ENCODE results near the gene YIPF3. TPM values are rescaled to one million over a fixed set of nuclear protein-coding genes. Genes with fewer than 3 reads are reported as not detected.

YIPF3 gene
- total and polyA plus RNA-seq, 9 of the 15 experiments (the other 6 are each of a cell fraction or from before 2014, with no cell fraction given): 27.5 to 75.3 (median 57.6) TPM

- TF ChIP-seq MAFG (tag; conservative IDR thresholded peaks at IDR 0.05) (no peak), MYC (IDR thresholded peaks at IDR 0.05; ENCODE audit: low read depth, low read length) (peak; percentile 99), MYC (CRISPR knock-in tag; IDR thresholded peaks at IDR 0.05; ENCODE audit: borderline replicate concordance, low read depth) (peak; percentile 94), MAFF (IDR thresholded peaks at IDR 0.05; ENCODE audit: low read length) (peak; percentile 65), ATF3 (IDR thresholded peaks at IDR 0.05) (no peak), ATF3 (CRISPR knock-in tag; conservative IDR thresholded peaks at IDR 0.05) (no peak), CREM (IDR thresholded peaks at IDR 0.05; ENCODE audit: low read depth) (peak; percentile 60; the same call in 1 of the 2 replicates), E2F6 (IDR thresholded peaks at IDR 0.05; ENCODE audit: borderline replicate concordance in 1 of 2, extremely low read depth in 1 of 2, insufficient read depth in 1 of 2, insufficient read length in 1 of 2, low read depth in 1 of 2, low read length in 1 of 2, poor library complexity in 1 of 2, severe bottlenecking in 1 of 2) (peak; percentile 12 to 34), TFE3 (CRISPR knock-in tag; IDR thresholded peaks at IDR 0.05) (no peak), KLF1 (tag; IDR thresholded peaks at IDR 0.05) (no peak), RBBP5 (IDR thresholded peaks at IDR 0.05; ENCODE audit: borderline replicate concordance, insufficient read depth, low read length, poor library complexity, severe bottlenecking) (peak; percentile 59), ETS2 (tag; IDR thresholded peaks at IDR 0.05; ENCODE audit: borderline replicate concordance, poor library complexity, severe bottlenecking) (no peak), BCLAF1 (IDR thresholded peaks at IDR 0.05; ENCODE audit: borderline replicate concordance in 1 of 2, control insufficient read depth in 1 of 2, low read depth in 2 of 2, low read length in 1 of 2) (peak in 1 of 2 experiments; percentile 90; a peak in 2 of 4 replicates), ZNF224 (CRISPR knock-in tag; IDR thresholded peaks at IDR 0.05) (no peak), TAL1 (IDR thresholded peaks at IDR 0.05) (no peak)
Measured at GRCh38 chr6:43516697-43517504, at the start of gene YIPF3, which contains the start of gene POLR1C (continued).
